GM10248 (cell line): ENCODE measurements around the gene NFILZ.
"Not testable (repeated sequence)": the region's sequence is repeated elsewhere in the genome, so short reads cannot be mapped to it uniquely, and the experiment has no call there.

Experiments
- CTCF ChIA-PET: fragments of 300-600 bp; sonication (Branson Sonifier 250); formaldehyde crosslinking; extraction: SDS; loops from one replicate; lab custom pipeline; 2021; ENCODE audit warnings: antibody characterized with exemption; lab: Yijun Ruan, JAX
- POLR2A ChIA-PET: fragments of 350-650 bp; sonication (Branson Sonifier 250); formaldehyde crosslinking; extraction: SDS; loops from one replicate; lab custom pipeline; 2020; ENCODE audit warnings: antibody characterized with exemption; lab: Yijun Ruan, JAX
- DNase-seq: peaks from one replicate; pipeline ENCODE4 v3.0.0; 2012; ENCODE audit errors: extremely low spot score
- TF ChIP-seq, protein P1 (sequence below): IDR thresholded peaks from 2 replicates; pipeline ENCODE4 v1.5.1; 2012; ENCODE audit warnings: mild to moderate bottlenecking, low read depth; ENCODE audit errors: extremely low read depth, missing control alignments, control extremely low read depth

The NFILZ gene

DNA sequence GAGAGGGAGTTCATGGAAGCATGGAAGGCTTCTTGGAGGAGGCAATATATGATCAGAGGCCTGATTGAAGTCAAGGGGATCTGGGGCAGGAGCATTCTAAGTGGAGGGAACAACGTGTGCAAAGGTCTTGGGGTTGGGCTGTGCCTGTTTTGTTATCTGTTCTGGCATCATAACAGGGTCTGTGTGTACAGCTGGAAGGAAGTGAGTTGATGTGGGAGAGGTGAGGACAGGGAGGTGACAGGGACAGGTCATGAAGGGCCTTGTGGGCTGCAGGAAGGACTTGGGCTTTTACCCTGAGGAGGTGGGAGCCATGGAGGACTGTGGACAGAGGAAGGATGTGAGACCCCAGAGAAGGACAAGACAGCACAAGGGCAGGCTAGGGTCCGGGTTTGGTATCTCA lies 1.2 kb upstream of the NFILZ start:
- TF ChIP-seq, protein P1, sequence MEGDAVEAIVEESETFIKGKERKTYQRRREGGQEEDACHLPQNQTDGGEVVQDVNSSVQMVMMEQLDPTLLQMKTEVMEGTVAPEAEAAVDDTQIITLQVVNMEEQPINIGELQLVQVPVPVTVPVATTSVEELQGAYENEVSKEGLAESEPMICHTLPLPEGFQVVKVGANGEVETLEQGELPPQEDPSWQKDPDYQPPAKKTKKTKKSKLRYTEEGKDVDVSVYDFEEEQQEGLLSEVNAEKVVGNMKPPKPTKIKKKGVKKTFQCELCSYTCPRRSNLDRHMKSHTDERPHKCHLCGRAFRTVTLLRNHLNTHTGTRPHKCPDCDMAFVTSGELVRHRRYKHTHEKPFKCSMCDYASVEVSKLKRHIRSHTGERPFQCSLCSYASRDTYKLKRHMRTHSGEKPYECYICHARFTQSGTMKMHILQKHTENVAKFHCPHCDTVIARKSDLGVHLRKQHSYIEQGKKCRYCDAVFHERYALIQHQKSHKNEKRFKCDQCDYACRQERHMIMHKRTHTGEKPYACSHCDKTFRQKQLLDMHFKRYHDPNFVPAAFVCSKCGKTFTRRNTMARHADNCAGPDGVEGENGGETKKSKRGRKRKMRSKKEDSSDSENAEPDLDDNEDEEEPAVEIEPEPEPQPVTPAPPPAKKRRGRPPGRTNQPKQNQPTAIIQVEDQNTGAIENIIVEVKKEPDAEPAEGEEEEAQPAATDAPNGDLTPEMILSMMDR: no peak
- no peak for DNase-seq
- ChIA-PET POLR2A (no interaction called here), CTCF (no interaction called here)

GRCh38 chr19:8630796-8631424 lies 477 bp downstream of the NFILZ start:
- ChIA-PET CTCF (interaction anchor here (1.0 to 1.6 kb wide), 2 partner anchors 23 to 40 kb away, joined by 3 to 5 read pairs; no protein-coding TSS in a partner anchor), POLR2A (no interaction called here)
- TF ChIP-seq, protein P1: no peak
- no peak for DNase-seq

GRCh38 chr19:8631425-8631819 lies 989 bp downstream of the NFILZ start:
- POLR2A ChIA-PET: no interaction called here
- CTCF ChIA-PET: interaction anchor here (1.0 to 1.6 kb wide), 2 partner anchors 22 to 41 kb away, joined by 3 to 5 read pairs; no protein-coding TSS in a partner anchor
- DNase-seq: no peak
- TF ChIP-seq, protein P1: no peak

GRCh38 chr19:8635422-8635821 lies 5.0 kb downstream of the NFILZ start:
- ChIA-PET CTCF (no interaction called here), POLR2A (no interaction called here)
- TF ChIP-seq, protein P1: no peak
- DNase-seq: no peak

- DNase-seq, POLR2A ChIA-PET: not testable (repeated sequence)
- CTCF ChIA-PET: interaction anchor here (0.6 kb wide), 1 partner anchor 59 kb away, joined by 3 read pairs; no protein-coding TSS in a partner anchor
Observed at GRCh38 chr19:8637070-8637469, 6.6 kb downstream of the NFILZ start.

DNA sequence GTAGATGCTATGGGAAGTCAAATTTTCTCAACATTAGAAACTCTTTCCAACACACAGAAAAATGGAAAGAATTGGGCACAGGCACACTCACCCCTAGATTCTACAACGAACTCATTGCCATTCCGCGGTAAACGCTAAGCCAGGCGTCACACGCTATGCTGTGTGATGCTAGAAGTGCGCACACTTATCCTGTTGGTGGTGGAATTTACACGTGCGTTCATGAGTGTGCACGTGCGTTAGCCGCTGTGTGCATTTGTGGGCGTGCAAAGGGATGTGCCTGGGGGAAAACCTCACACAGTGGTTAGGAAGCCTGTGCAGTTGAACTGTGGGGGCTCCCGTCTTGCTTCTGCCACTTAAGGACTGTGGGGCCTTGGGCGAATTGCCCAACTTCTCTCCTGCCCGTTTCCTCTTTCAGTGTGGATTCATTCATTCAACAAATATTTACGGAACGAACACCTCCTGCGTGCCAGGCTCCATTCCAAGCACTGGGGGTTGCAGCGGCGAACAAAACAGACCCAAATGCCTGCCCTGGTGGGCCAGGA lies 7.7 kb downstream of the NFILZ start:
- ChIA-PET POLR2A (no interaction called here), CTCF (no interaction called here)
- no peak for DNase-seq
- TF ChIP-seq, protein P1: no peak

GRCh38 chr19:8639821-8640401 lies 9.5 kb downstream of the NFILZ start:
- ChIA-PET CTCF (interaction anchor here (3.8 kb wide), 1 partner anchor 15 kb away, joined by 17 read pairs; no protein-coding TSS in a partner anchor), POLR2A (interaction anchor here (0.7 kb wide), 1 partner anchor 71 kb away, joined by 9 read pairs; no protein-coding TSS in a partner anchor)
- TF ChIP-seq, protein P1: no peak

More at GRCh38 chr19:8639821-8640401, 9.5 kb downstream of the NFILZ start:
- DNase-seq: no peak
